Caco-2 (cell line): Measurements from ENCODE around the gene DNM1L. TPM values are rescaled to one million over a fixed set of nuclear protein-coding genes. Genes with fewer than 3 reads are reported as not detected.

Experiments
- BruUV-seq: library from RNA; stranded (reverse); fragments of 400-500 nt; replicated peaks from 2 replicates; lab custom pipeline; 2021; lab: Mats Ljungman, UMichigan
- CTCF ChIA-PET: fragments of 300-600 bp; sonication (Branson Sonifier 250); formaldehyde crosslinking; loops from one replicate; lab custom pipeline; 2022; ENCODE audit warnings: antibody characterized with exemption; lab: Charles Lee
- POLR2A ChIA-PET: fragments of 300-600 bp; sonication (Branson Sonifier 250); formaldehyde crosslinking; loops from one replicate; lab custom pipeline; 2022; ENCODE audit warnings: antibody characterized with exemption; lab: Charles Lee
- DNase-seq, 2 experiments: peaks; one replicate each; pipeline versions ENCODE4 v3.0.0 to v3.0.0-alpha.2; 2020 to 2022
- H3K27me3 ChIP-seq: replicated peaks from 2 replicates; pipeline ENCODE4 v1.6.0; 2011; ENCODE audit warnings: low read length; ENCODE audit not compliant: control insufficient read depth, insufficient read depth
- H3K36me3 ChIP-seq: 2 replicates; pipeline ENCODE4 v1.5.1; 2011; ENCODE audit warnings: low read length; ENCODE audit not compliant: control insufficient read depth, insufficient read depth
- H3K4me1 ChIP-seq: fragments of 250-450 bp; sonication (Bioruptor Pico); 2 replicates; pipeline ENCODE4 v1.5.1; 2020; ENCODE audit warnings: mild to moderate bottlenecking
- H3K4me3 ChIP-seq: 2 replicates; pipeline ENCODE4 v1.5.1; 2011; ENCODE audit warnings: low read depth, mild to moderate bottlenecking, control low read depth, low read length
- H3K9me3 ChIP-seq: fragments of 250-450 bp; sonication (Bioruptor Pico); 2 replicates; pipeline ENCODE4 v1.5.1; 2020; ENCODE audit warnings: mild to moderate bottlenecking, moderate library complexity
- H3K27ac Mint-ChIP-seq: one replicate; pipeline ENCODE4 v1.8.0; 2022; ENCODE audit warnings: mixed read lengths; ENCODE audit not compliant: unreplicated experiment
- H3K27me3 Mint-ChIP-seq: one replicate; pipeline ENCODE4 v1.8.0; 2022; ENCODE audit warnings: mixed read lengths; ENCODE audit not compliant: insufficient read depth, unreplicated experiment
- H3K36me3 Mint-ChIP-seq: one replicate; pipeline ENCODE4 v1.8.0; 2022; ENCODE audit warnings: mild to moderate bottlenecking, mixed read lengths; ENCODE audit not compliant: insufficient read depth, unreplicated experiment
- H3K4me1 Mint-ChIP-seq: one replicate; pipeline ENCODE4 v1.8.0; 2022; ENCODE audit warnings: low read depth, mixed read lengths; ENCODE audit not compliant: unreplicated experiment
- H3K4me3 Mint-ChIP-seq: one replicate; pipeline ENCODE4 v1.8.0; 2022; ENCODE audit warnings: mild to moderate bottlenecking, moderate library complexity, mixed read lengths; ENCODE audit not compliant: unreplicated experiment
- H3K9me3 Mint-ChIP-seq: one replicate; pipeline ENCODE4 v1.8.0; 2022; ENCODE audit warnings: mixed read lengths; ENCODE audit not compliant: unreplicated experiment
- intact Hi-C: fragments of 100-400 bp; cut with micrococcal nuclease; formaldehyde crosslinking; loops from one replicate; pipeline ENCODE4 v1.10.0; 2022; ENCODE audit not compliant: unreplicated experiment
- total RNA-seq: library from RNA; stranded (reverse); gene quantifications from 2 replicates; pipeline ENCODE4 v1.2.3, GENCODE V29; 2022
- TF ChIP-seq, protein P1 (sequence below), 2 experiments: fragments of 200-600 bp in 1 of 2; IDR thresholded peaks; 1 replicate in 1 of 2; 2 replicates in 1 of 2; pipeline versions ENCODE4 v1.5.1 to v1.8.0; 2011 to 2022; ENCODE audit warnings: antibody characterized with exemption in 1 of 2, control low read depth in 1 of 2, inconsistent platforms in 1 of 2, low read depth in 1 of 2, low read length in 1 of 2, mild to moderate bottlenecking in 1 of 2, moderate library complexity in 1 of 2; ENCODE audit not compliant: insufficient read depth in 1 of 2, severe bottlenecking in 1 of 2, unreplicated experiment in 1 of 2

The DNM1L gene
- total RNA-seq, 1 experiment from 2014 or later: 136 TPM

DNA sequence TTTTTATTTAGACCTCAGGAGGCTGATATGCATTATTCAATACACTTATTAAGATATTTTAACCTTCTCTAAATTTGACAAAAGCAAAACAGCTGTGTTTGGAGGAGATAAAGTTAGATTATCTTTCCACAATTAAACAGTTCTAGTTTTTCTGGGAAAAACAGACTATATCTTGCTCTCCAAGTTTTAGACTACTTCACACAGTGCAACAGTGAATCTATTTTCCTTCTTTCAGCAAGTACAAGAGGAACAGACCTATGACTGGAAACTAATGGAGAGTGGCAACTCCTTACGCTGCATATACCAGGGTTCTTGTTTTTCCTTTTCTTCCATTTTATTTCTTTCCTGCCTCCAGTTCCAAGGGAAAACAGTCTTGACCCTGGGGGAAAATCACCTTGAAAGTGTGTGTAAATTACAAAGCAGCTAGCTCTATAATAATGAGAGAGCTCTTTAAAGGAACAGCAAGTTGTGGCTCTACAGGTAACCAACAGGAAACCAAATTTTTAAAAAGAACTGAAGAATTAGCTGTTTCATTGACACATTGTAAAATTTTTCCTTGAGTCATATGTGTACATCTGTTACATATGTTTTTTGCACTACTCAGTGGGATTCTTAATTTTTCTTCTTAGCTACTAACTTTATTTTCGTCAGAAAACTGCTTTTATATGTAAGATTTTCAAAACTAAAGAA lies 27.4 kb downstream of the DNM1L start:
- ChIA-PET POLR2A (no interaction called here), CTCF (interaction anchor here (0.6 kb wide), 1 partner anchor 48 kb away, joined by 4 read pairs; no protein-coding TSS in a partner anchor)
- no peaks in the 10 kb centered on the region for H3K36me3 ChIP-seq
- peaks cover 39% of the 10 kb centered on the region for H3K36me3 Mint-ChIP-seq
- no peak for DNase-seq
- H3K9me3 Mint-ChIP-seq: no peaks in the 10 kb centered on the region
- peaks cover 6% of the 10 kb centered on the region for H3K4me1 Mint-ChIP-seq
- H3K4me3 ChIP-seq: no peak overlapping the region
- no peak overlapping the region for H3K4me3 Mint-ChIP-seq
- H3K27me3 ChIP-seq: no peaks in the 10 kb centered on the region
- BruUV-seq: no TSS peak
- no peaks in the 10 kb centered on the region for H3K9me3 ChIP-seq
- TF ChIP-seq, protein P1, sequence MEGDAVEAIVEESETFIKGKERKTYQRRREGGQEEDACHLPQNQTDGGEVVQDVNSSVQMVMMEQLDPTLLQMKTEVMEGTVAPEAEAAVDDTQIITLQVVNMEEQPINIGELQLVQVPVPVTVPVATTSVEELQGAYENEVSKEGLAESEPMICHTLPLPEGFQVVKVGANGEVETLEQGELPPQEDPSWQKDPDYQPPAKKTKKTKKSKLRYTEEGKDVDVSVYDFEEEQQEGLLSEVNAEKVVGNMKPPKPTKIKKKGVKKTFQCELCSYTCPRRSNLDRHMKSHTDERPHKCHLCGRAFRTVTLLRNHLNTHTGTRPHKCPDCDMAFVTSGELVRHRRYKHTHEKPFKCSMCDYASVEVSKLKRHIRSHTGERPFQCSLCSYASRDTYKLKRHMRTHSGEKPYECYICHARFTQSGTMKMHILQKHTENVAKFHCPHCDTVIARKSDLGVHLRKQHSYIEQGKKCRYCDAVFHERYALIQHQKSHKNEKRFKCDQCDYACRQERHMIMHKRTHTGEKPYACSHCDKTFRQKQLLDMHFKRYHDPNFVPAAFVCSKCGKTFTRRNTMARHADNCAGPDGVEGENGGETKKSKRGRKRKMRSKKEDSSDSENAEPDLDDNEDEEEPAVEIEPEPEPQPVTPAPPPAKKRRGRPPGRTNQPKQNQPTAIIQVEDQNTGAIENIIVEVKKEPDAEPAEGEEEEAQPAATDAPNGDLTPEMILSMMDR (IDR thresholded peaks at IDR 0.05; ENCODE audit: insufficient read depth in 1 of 2, low read depth in 1 of 2, low read length in 1 of 2, severe bottlenecking in 1 of 2, unreplicated experiment in 1 of 2): no peak
- no peaks in the 10 kb centered on the region for H3K4me1 ChIP-seq
- no peak overlapping the region for H3K27ac Mint-ChIP-seq
- intact Hi-C loops: no loop called here
- no peaks in the 10 kb centered on the region for H3K27me3 Mint-ChIP-seq

- Mint-ChIP-seq H3K4me1 (peaks cover 6% of the 10 kb centered on the region), H3K9me3 (no peaks in the 10 kb centered on the region), H3K36me3 (peaks cover 47% of the 10 kb centered on the region), H3K4me3 (no peak overlapping the region), H3K27me3 (no peaks in the 10 kb centered on the region), H3K27ac (no peak overlapping the region)
- ChIA-PET POLR2A (no interaction called here), CTCF (no interaction called here)
- H3K4me1 ChIP-seq: no peaks in the 10 kb centered on the region
- 0 out of 2 replicates have a peak, but pooled peaks cover 2% of the 10 kb centered on the region for H3K36me3 ChIP-seq
- TF ChIP-seq, protein P1 (IDR thresholded peaks at IDR 0.05; ENCODE audit: insufficient read depth in 1 of 2, low read depth in 1 of 2, low read length in 1 of 2, severe bottlenecking in 1 of 2, unreplicated experiment in 1 of 2): no peak
- no peaks in the 10 kb centered on the region for H3K9me3 ChIP-seq
- H3K4me3 ChIP-seq: no peak overlapping the region
- no peaks in the 10 kb centered on the region for H3K27me3 ChIP-seq
- intact Hi-C loops: no loop called here
- DNase-seq: no peak
- BruUV-seq: no TSS peak
Measured at GRCh38 chr12:32708926-32709325, 29.8 kb downstream of the DNM1L start.

DNA sequence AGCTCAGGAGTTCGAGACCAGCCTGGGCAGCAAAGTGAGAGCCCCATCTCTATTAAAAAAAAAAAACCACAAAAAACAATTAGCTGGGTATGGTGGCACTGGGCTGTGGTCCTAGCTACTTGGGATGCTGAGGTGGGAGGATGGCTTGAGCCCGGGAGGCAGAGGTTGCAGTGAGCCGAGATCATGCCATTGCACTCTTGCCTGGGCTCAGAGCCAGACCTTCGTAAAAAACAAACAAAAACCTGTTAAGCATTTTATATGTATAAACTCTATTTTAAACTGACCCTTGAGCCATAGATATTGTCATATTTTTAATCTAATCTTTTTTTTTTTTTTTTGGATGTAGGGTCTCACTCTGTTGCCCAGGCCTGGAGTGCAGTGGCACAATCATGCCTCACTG lies 35.7 kb downstream of the DNM1L start:
- CTCF ChIA-PET: no interaction called here
- H3K4me1 Mint-ChIP-seq: peaks cover 6% of the 10 kb centered on the region
- TF ChIP-seq, protein P1 (IDR thresholded peaks at IDR 0.05; ENCODE audit: insufficient read depth in 1 of 2, low read depth in 1 of 2, low read length in 1 of 2, severe bottlenecking in 1 of 2, unreplicated experiment in 1 of 2): no peak

More for the DNA sequence above, 35.7 kb downstream of the DNM1L start:
- no TSS peak for BruUV-seq
- Mint-ChIP-seq H3K4me3 (no peak overlapping the region), H3K9me3 (no peaks in the 10 kb centered on the region), H3K36me3 (peaks cover 36% of the 10 kb centered on the region), H3K27me3 (no peaks in the 10 kb centered on the region), H3K27ac (no peak overlapping the region)
- H3K4me1 ChIP-seq: no peaks in the 10 kb centered on the region
- H3K36me3 ChIP-seq: 0 out of 2 replicates have a peak, but pooled peaks cover 2% of the 10 kb centered on the region
- POLR2A ChIA-PET: interaction anchor here (0.6 to 0.7 kb wide), 2 partner anchors 10 to 737 kb away, joined by 4 to 5 read pairs; no protein-coding TSS in a partner anchor
- H3K4me3 ChIP-seq: no peak overlapping the region
- no peaks in the 10 kb centered on the region for H3K27me3 ChIP-seq
- DNase-seq: no peak
- no peaks in the 10 kb centered on the region for H3K9me3 ChIP-seq
- intact Hi-C loops: no loop called here
